OCI-LY3 (cell line): ENCODE measurements around the gene WFDC8.

ENCODE experiments used
- CTCF ChIP-seq: fragments of 200-600, 300-600 bp; sonication (generic); IDR thresholded peaks from 2 replicates; pipeline ENCODE4 v1.5.1; 2014; ENCODE audit warnings: antibody characterized with exemption, low read length, low read depth
- EZH2phosphoT487 ChIP-seq: fragments of 200-600 bp; shearing (Covaris generic); IDR thresholded peaks from 2 replicates; pipeline ENCODE4 v1.6.1; 2018; ENCODE audit warnings: antibody characterized with exemption, mixed run types, low read depth

GRCh38 chr20:45545754-45546453, 33.2 kb downstream of the WFDC8 start:
- TF ChIP-seq CTCF, result peak; percentile 61
- no peak for TF ChIP-seq EZH2phosphoT487
